Right ventricle myocardium superior (tissue), 1 donor: ENCODE data around the gene CD9. TPM values are rescaled to one million over a fixed set of nuclear protein-coding genes. Genes with fewer than 3 reads are reported as not detected.
A peak's percentile ranks its signal among the peaks of the same experiment; 100 is the strongest.

Experiments used
- ATAC-seq: fragments of 200-7000 bp; cut with Tn5 transposase; one replicate; pipeline ENCODE4 v1.9.1; 2020; ENCODE audit warnings: mild to moderate bottlenecking; ENCODE audit not compliant: poor library complexity
- DNase-seq: peaks from one replicate; pipeline ENCODE4 v3.0.0-alpha.2; 2020
- intact Hi-C: fragments of 100-400 bp; cut with DNase I; formaldehyde crosslinking; loops from one replicate; pipeline ENCODE4 v1.11.2; 2022
- total RNA-seq: library from RNA; stranded (reverse); fragmentation: NEBNext Ultra II Directional; extraction: Animal tissue kit (Norgen Biotek cat#: 25700); gene quantifications from one replicate; pipeline ENCODE4 v1.2.1, GENCODE V29; 2021
- donor health status: DM: no; HTN: yes; CAD: no; lungs with severe emphysema.

CD9 gene
- total RNA-seq, 1 donor from 2014 or later: 51.9 TPM

GRCh38 chr12:6277982-6278438 lies 77.8 kb downstream of the CD9 start:
- peak; percentile 52 for DNase-seq
- ATAC-seq: no peak
- intact Hi-C loops: loop anchor here (2.0 kb wide), 1 partner anchor 83 kb away; no protein-coding TSS in a partner anchor

- DNase-seq: peak; percentile 90
- intact Hi-C loops: loop anchor here (2.0 kb wide), 1 partner anchor 84 kb away; no protein-coding TSS in a partner anchor
- ATAC-seq: peak; percentile 96
These were observed 78.4 kb downstream of the CD9 start for GRCh38 chr12:6278439-6279255.

- intact Hi-C loops: loop anchor here (2.0 kb wide), 1 partner anchor 84 kb away; no protein-coding TSS in a partner anchor
- no peak for ATAC-seq
- DNase-seq: no peak
These were observed 79.0 kb downstream of the CD9 start for GRCh38 chr12:6279256-6279628.

- DNase-seq (no peak), ATAC-seq (no peak)
- intact Hi-C loops: loop anchor here (2.0 to 5.0 kb wide), 2 partner anchors 85 to 292 kb away; no protein-coding TSS in a partner anchor
These were observed 79.4 kb downstream of the CD9 start for GRCh38 chr12:6279631-6280030.

GRCh38 chr12:6280053-6280469 lies 79.9 kb downstream of the CD9 start:
- ATAC-seq (no peak), DNase-seq (no peak)
- intact Hi-C loops: loop anchor here (5.0 kb wide), 1 partner anchor 293 kb away; no protein-coding TSS in a partner anchor

- no peak for DNase-seq
These were observed 80.5 kb downstream of the CD9 start for GRCh38 chr12:6280672-6281071.

GRCh38 chr12:6281081-6281809 lies 81.0 kb downstream of the CD9 start:
- intact Hi-C loops: loop anchor here (5.0 kb wide), 1 partner anchor 294 kb away; no protein-coding TSS in a partner anchor
- no peak for ATAC-seq

More at GRCh38 chr12:6280672-6281071, 80.5 kb downstream of the CD9 start:
- no peak for ATAC-seq
- intact Hi-C loops: loop anchor here (5.0 kb wide), 1 partner anchor 293 kb away; no protein-coding TSS in a partner anchor

GRCh38 chr12:6282453-6282840 lies 82.2 kb downstream of the CD9 start:
- intact Hi-C loops: loop anchor here (5.0 kb wide), 1 partner anchor 295 kb away; no protein-coding TSS in a partner anchor
- DNase-seq: no peak
- ATAC-seq: no peak

More at GRCh38 chr12:6281081-6281809, 81.0 kb downstream of the CD9 start:
- no peak for DNase-seq

GRCh38 chr12:6284273-6284672 lies 84.1 kb downstream of the CD9 start:
- intact Hi-C loops: loop anchor here (2.0 to 5.0 kb wide), 2 partner anchors 221 to 297 kb away; no protein-coding TSS in a partner anchor
- ATAC-seq (no peak), DNase-seq (no peak)

GRCh38 chr12:6285063-6285477 lies 84.9 kb downstream of the CD9 start:
- DNase-seq: no peak
- intact Hi-C loops: loop anchor here (2.0 kb wide), 1 partner anchor 222 kb away; no protein-coding TSS in a partner anchor
- peak; percentile 93 for ATAC-seq

- intact Hi-C loops: loop anchor here (2.0 kb wide), 1 partner anchor 223 kb away; no protein-coding TSS in a partner anchor
- DNase-seq (no peak), ATAC-seq (no peak)
These were observed 85.5 kb downstream of the CD9 start for GRCh38 chr12:6285532-6286306.

Other genes with a start within 250 kb of the CD9 start
- gene VWF, start 75.7 kb upstream of the CD9 start, total RNA-seq: 238 TPM
- 0.22 TPM for gene PLEKHG6, start 110.3 kb downstream of the CD9 start, total RNA-seq
- 47.9 TPM for gene TNFRSF1A, start 141.7 kb downstream of the CD9 start, total RNA-seq
- gene SCNN1A, start 175.2 kb downstream of the CD9 start, total RNA-seq: not detected
- gene LTBR, start 183.8 kb downstream of the CD9 start, total RNA-seq: 23.2 TPM
- gene CD27, start 244.6 kb downstream of the CD9 start, total RNA-seq: 0.30 TPM